Measurements from ENCODE around the gene CIPC. TPM values are rescaled to one million over a fixed set of nuclear protein-coding genes. Genes with fewer than 3 reads are reported as not detected.

Gene CIPC
- total and polyA plus RNA-seq, 2 of the 4 experiments (the other 2 are of a cell fraction), result 6.6 to 12.9 TPM

GRCh38 chr14:77144412-77145115 is 46.5 kb downstream of the CIPC start:
- Histone ChIP-seq H3K9ac (ENCODE audit: low read depth, low read length) (no peak overlapping the region), H3K36me3 (ENCODE audit: control insufficient read depth, insufficient read depth, low read length) (no peaks in the 10 kb centered on the region), H2BK20ac (ENCODE audit: low read depth, low read length) (no peak overlapping the region), H3K9me1 (ENCODE audit: insufficient read depth, low read length) (no peaks in the 10 kb centered on the region), H3K4me1 (ENCODE audit: control insufficient read depth, insufficient read depth, low read length) (no peaks in the 10 kb centered on the region; the same call in 1 of the 2 replicates), H4K91ac (ENCODE audit: insufficient read depth, low read depth, low read length) (no peak overlapping the region), H3K56ac (ENCODE audit: extremely low read depth, insufficient read depth, low read length) (no peak overlapping the region), H3K23ac (ENCODE audit: low read depth, low read length) (no peak overlapping the region), H2AK5ac (ENCODE audit: low read depth, low read length) (no peak overlapping the region), H2BK120ac (ENCODE audit: low read depth, low read length) (no peak overlapping the region), H2BK5ac (ENCODE audit: low read depth, low read length, poor library complexity, severe bottlenecking) (no peak overlapping the region), H2AFZ (replicated peaks; ENCODE audit: low read length, poor library complexity) (no peak overlapping the region), H3K79me1 (ENCODE audit: low read depth in 1 of 2, low read length in 2 of 2) (no peaks in the 10 kb centered on the region), H2AK9ac (replicated peaks; ENCODE audit: low read depth, low read length, poor library complexity) (no peak overlapping the region), H4K5ac (ENCODE audit: low read depth, low read length) (no peak overlapping the region), H3K27ac (ENCODE audit: insufficient read depth, low read length) (no peak overlapping the region), H3K9me3 (ENCODE audit: control insufficient read depth, insufficient read depth, low read length) (no peaks in the 10 kb centered on the region), H4K8ac (ENCODE audit: low read depth in 2 of 2, low read length in 2 of 2) (no peak overlapping the region), H3K18ac (ENCODE audit: low read depth, low read length) (no peak overlapping the region), H4K20me1 (ENCODE audit: insufficient read depth, low read length) (no peaks in the 10 kb centered on the region), H3K14ac (replicated peaks; ENCODE audit: low read depth, low read length) (no peak overlapping the region), H3K27me3 (ENCODE audit: control insufficient read depth, insufficient read depth, low read length) (peaks cover 65% of the 10 kb centered on the region), H3K4me2 (ENCODE audit: low read depth, low read length) (no peak overlapping the region), H3K4me3 (ENCODE audit: insufficient read depth, low read depth, low read length) (no peak overlapping the region), H2BK15ac (ENCODE audit: low read depth, low read length) (no peak overlapping the region), H3K4ac (ENCODE audit: low read depth, low read length) (no peak overlapping the region)
- in situ Hi-C loops (cut with MboI; ENCODE audit: low sequenced_read_pairs) (no loop called here), dilution Hi-C loops (cut with HindIII; ENCODE audit: low sequenced_read_pairs, unreplicated experiment) (no loop called here), intact Hi-C loops (cut with micrococcal nuclease) (no loop called here)
- POLR2A ChIA-PET (ENCODE audit: unreplicated experiment), result no interaction called here
- WGBS, 2 experiments (ENCODE audit: extremely low coverage in 2 of 2, insufficient read length in 1 of 2), result 11% methylated on average over 1 of the region's 4 CpGs; no CpG with 5 or more reads in 1 of the 2 experiments
- no peak for DNase-seq
- no TSS peak for BruUV-seq (replicated peaks)
- TF ChIP-seq BHLHE40 (IDR thresholded peaks at IDR 0.05; ENCODE audit: low read depth, low read length) (no peak), CTCF (conservative IDR thresholded peaks at IDR 0.05; ENCODE audit: low read depth, low read length) (no peak), USF2 (IDR thresholded peaks at IDR 0.05; ENCODE audit: low read depth, low read length) (no peak), NFE2L2 (IDR thresholded peaks at IDR 0.05; ENCODE audit: low read depth, low read length) (no peak), RCOR1 (IDR thresholded peaks at IDR 0.05; ENCODE audit: insufficient replicate concordance, low read length) (no peak), CHD1 (IDR thresholded peaks at IDR 0.05; ENCODE audit: low read depth, low read length) (no peak), MAZ (IDR thresholded peaks at IDR 0.05; ENCODE audit: borderline replicate concordance, low read depth, low read length) (no peak), ELK1 (IDR thresholded peaks at IDR 0.05; ENCODE audit: borderline replicate concordance, low read depth, low read length) (no peak), MAFK (IDR thresholded peaks at IDR 0.05; ENCODE audit: low read depth, low read length) (no peak), SMC3 (IDR thresholded peaks at IDR 0.05; ENCODE audit: low read depth, low read length) (no peak), RFX5 (IDR thresholded peaks at IDR 0.05; ENCODE audit: low read depth, low read length) (no peak), RAD21 (IDR thresholded peaks at IDR 0.05; ENCODE audit: low read length) (no peak), MXI1 (IDR thresholded peaks at IDR 0.05; ENCODE audit: borderline replicate concordance, low read depth, low read length) (no peak), CEBPB (IDR thresholded peaks at IDR 0.05; ENCODE audit: low read depth, low read length) (no peak), FOS (IDR thresholded peaks at IDR 0.05; ENCODE audit: low read depth, low read length) (no peak)
- no peak for ATAC-seq (ENCODE audit: low read depth)
- CTCF ChIA-PET, result interaction anchor here (0.7 kb wide), 1 partner anchor 726 kb away, joined by 3 read pairs; no protein-coding TSS in a partner anchor

Data from IMR-90 (cell line).